OCI-LY3 (cell line): ENCODE data around the gene ACAD10.

ENCODE experiments used
- H2AFZ ChIP-seq: fragments of 200-600, 300-600 bp; shearing (Covaris generic); 2 replicates; pipeline ENCODE4 v1.6.0; 2014; ENCODE audit warnings: antibody characterized with exemption, low read depth, low read length
- H3K27ac ChIP-seq: fragments of 200-600, 300-600 bp; sonication (generic); 2 replicates; pipeline ENCODE4 v1.5.1; 2014; ENCODE audit warnings: mild to moderate bottlenecking, low read length, moderate library complexity, mixed read lengths
- H3K27me3 ChIP-seq: fragments of 200-600, 300-600 bp; sonication (generic); 2 replicates; pipeline ENCODE4 v1.6.1; 2014; ENCODE audit warnings: low read depth, low read length, mixed read lengths
- H3K36me3 ChIP-seq: fragments of 200-600, 300-600 bp; sonication (generic); replicated peaks from 2 replicates; pipeline ENCODE3; 2014; ENCODE audit warnings: low read depth, low read length, mixed read lengths
- H3K4me1 ChIP-seq: fragments of 300-600, 200-600 bp; sonication (generic); 2 replicates; pipeline ENCODE4 v1.6.1; 2014; ENCODE audit warnings: low read length, mixed read lengths
- H3K4me2 ChIP-seq: fragments of 200-600, 300-600 bp; sonication (generic); 2 replicates; pipeline ENCODE4 v1.6.1; 2014; ENCODE audit warnings: low read length, mixed read lengths
- H3K4me3 ChIP-seq: fragments of 300-600, 200-600 bp; sonication (generic); 2 replicates; pipeline ENCODE4 v1.5.1; 2014; ENCODE audit warnings: antibody characterized with exemption, mild to moderate bottlenecking, low read length, moderate library complexity
- H3K79me2 ChIP-seq: fragments of 300-600, 200-600 bp; shearing (Covaris generic); 2 replicates; pipeline ENCODE4 v1.6.1; 2014; ENCODE audit warnings: mild to moderate bottlenecking, low read length, mixed read lengths
- H3K9ac ChIP-seq: fragments of 300-600, 200-600 bp; shearing (Covaris generic); 2 replicates; pipeline ENCODE4 v1.6.0; 2014; ENCODE audit warnings: mild to moderate bottlenecking, low read length, moderate library complexity
- H3K9me3 ChIP-seq: fragments of 200-600, 300-600 bp; shearing (Covaris generic); 2 replicates; pipeline ENCODE4 v1.6.1; 2014; ENCODE audit warnings: low read length, mixed read lengths; ENCODE audit not compliant: insufficient read depth
- H4K20me1 ChIP-seq: fragments of 200-600, 300-600 bp; sonication (generic); 2 replicates; pipeline ENCODE4 v1.6.1; 2016; ENCODE audit warnings: low read length, mixed read lengths; ENCODE audit not compliant: insufficient read depth
- EZH2phosphoT487 ChIP-seq: fragments of 200-600 bp; shearing (Covaris generic); IDR thresholded peaks from 2 replicates; pipeline ENCODE4 v1.6.1; 2018; ENCODE audit warnings: antibody characterized with exemption, mixed run types, low read depth
- TF ChIP-seq, protein P1 (sequence below): fragments of 200-600, 300-600 bp; sonication (generic); IDR thresholded peaks from 2 replicates; pipeline ENCODE4 v1.5.1; 2014; ENCODE audit warnings: antibody characterized with exemption, low read length, low read depth

ACAD10 gene

GRCh38 chr12:111691262-111691661, 5.4 kb downstream of the ACAD10 start:
- TF ChIP-seq, protein P1, sequence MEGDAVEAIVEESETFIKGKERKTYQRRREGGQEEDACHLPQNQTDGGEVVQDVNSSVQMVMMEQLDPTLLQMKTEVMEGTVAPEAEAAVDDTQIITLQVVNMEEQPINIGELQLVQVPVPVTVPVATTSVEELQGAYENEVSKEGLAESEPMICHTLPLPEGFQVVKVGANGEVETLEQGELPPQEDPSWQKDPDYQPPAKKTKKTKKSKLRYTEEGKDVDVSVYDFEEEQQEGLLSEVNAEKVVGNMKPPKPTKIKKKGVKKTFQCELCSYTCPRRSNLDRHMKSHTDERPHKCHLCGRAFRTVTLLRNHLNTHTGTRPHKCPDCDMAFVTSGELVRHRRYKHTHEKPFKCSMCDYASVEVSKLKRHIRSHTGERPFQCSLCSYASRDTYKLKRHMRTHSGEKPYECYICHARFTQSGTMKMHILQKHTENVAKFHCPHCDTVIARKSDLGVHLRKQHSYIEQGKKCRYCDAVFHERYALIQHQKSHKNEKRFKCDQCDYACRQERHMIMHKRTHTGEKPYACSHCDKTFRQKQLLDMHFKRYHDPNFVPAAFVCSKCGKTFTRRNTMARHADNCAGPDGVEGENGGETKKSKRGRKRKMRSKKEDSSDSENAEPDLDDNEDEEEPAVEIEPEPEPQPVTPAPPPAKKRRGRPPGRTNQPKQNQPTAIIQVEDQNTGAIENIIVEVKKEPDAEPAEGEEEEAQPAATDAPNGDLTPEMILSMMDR = no peak
- no peak for TF ChIP-seq EZH2phosphoT487
- Histone ChIP-seq H3K27me3 (no peaks in the 10 kb centered on the region), H3K4me3 (no peak overlapping the region), H3K27ac (no peak overlapping the region), H3K4me1 (peaks cover 9% of the 10 kb centered on the region), H3K9me3 (no peaks in the 10 kb centered on the region), H3K36me3 (peaks cover 12% of the 10 kb centered on the region), H3K79me2 (peaks cover 16% of the 10 kb centered on the region), H2AFZ (no peak overlapping the region), H3K4me2 (no peak overlapping the region), H4K20me1 (0 out of 2 replicates have a peak, but pooled peaks cover 6% of the 10 kb centered on the region), H3K9ac (no peak overlapping the region)

- H3K9me3 ChIP-seq = no peaks in the 10 kb centered on the region
- H3K4me3 ChIP-seq = no peak overlapping the region
These were observed 6.8 kb downstream of the ACAD10 start for GRCh38 chr12:111692575-111693210.

DNA sequence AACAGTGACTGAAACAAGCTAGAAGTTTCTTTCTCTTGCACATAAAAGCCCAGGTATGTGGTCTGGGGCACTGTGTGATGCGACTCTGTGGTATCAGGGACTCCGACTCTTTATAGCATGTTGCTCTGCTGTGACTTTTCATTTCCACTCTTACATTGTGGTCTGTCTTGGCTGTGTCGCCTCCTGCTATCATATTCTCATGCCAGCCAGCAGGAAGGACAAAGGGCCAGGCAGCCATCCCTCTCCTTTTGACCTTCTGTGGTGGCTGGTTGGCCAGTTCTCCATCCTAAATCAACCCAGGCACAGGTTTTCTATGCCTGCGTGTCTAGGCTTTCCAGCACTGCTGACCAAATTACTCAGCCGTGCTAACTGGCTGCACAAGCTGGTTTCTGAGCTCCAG, 8.0 kb downstream of the ACAD10 start:
- Histone ChIP-seq H3K9ac (no peak overlapping the region), H2AFZ (no peak overlapping the region), H3K4me3 (no peak overlapping the region), H3K4me1 (peaks cover 9% of the 10 kb centered on the region; the same call in 1 of the 2 replicates), H3K4me2 (no peak overlapping the region), H4K20me1 (no peaks in the 10 kb centered on the region), H3K9me3 (no peaks in the 10 kb centered on the region), H3K36me3 (peaks cover 14% of the 10 kb centered on the region), H3K27me3 (no peaks in the 10 kb centered on the region), H3K27ac (no peak overlapping the region), H3K79me2 (no peaks in the 10 kb centered on the region)
- TF ChIP-seq EZH2phosphoT487 = no peak
- TF ChIP-seq, protein P1 = no peak

More at GRCh38 chr12:111692575-111693210, 6.8 kb downstream of the ACAD10 start:
- Histone ChIP-seq H4K20me1 (no peaks in the 10 kb centered on the region), H3K36me3 (peaks cover 14% of the 10 kb centered on the region), H3K27me3 (no peaks in the 10 kb centered on the region), H3K9ac (no peak overlapping the region), H3K4me1 (peaks cover 9% of the 10 kb centered on the region; the same call in 1 of the 2 replicates), H3K27ac (no peak overlapping the region), H3K79me2 (0 out of 2 replicates have a peak, but pooled peaks cover 1% of the 10 kb centered on the region), H3K4me2 (no peak overlapping the region), H2AFZ (no peak overlapping the region)
- TF ChIP-seq EZH2phosphoT487 = no peak
- TF ChIP-seq, protein P1 = no peak; the same call in 1 of the 2 replicates

DNA sequence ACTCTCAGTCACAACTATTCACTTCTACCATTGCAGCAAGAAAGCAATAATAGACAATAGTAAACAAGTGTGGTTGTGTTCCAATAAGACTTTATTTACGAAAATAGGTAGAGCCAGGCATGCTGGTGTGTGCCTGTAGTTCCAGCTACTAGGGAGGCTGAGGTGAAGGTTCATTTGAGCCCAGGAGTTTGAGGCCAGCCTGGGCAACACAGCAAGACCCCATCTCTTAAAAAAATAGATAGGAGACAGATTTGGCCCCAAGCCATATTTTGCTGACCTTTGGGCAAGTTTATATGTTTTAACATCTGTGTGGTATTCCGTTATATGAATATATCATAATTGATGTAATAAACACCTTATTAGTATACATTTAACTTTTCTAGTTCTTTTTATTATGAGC, 14.1 kb downstream of the ACAD10 start:
- Histone ChIP-seq H3K4me1 (peaks cover 9% of the 10 kb centered on the region; the same call in 1 of the 2 replicates), H3K36me3 (peaks cover 15% of the 10 kb centered on the region), H3K4me2 (no peak overlapping the region), H2AFZ (no peak overlapping the region), H3K9me3 (no peaks in the 10 kb centered on the region), H3K27ac (no peak overlapping the region), H3K4me3 (no peak overlapping the region), H3K9ac (no peak overlapping the region), H3K27me3 (no peaks in the 10 kb centered on the region), H4K20me1 (no peaks in the 10 kb centered on the region), H3K79me2 (no peaks in the 10 kb centered on the region)
- TF ChIP-seq, protein P1 = no peak
- no peak for TF ChIP-seq EZH2phosphoT487
